NK-92 treated with Interleukin-12 subunit alpha and Interleukin-12 subunit beta, amount 100 ng/mL, for 24 hours (cell line): ENCODE measurements around the gene PRDM2.

Source experiments
- DNase-seq: peaks from one replicate; lab custom pipeline; 2025; lab: John Stamatoyannopoulos, UW

PRDM2 gene

DNA sequence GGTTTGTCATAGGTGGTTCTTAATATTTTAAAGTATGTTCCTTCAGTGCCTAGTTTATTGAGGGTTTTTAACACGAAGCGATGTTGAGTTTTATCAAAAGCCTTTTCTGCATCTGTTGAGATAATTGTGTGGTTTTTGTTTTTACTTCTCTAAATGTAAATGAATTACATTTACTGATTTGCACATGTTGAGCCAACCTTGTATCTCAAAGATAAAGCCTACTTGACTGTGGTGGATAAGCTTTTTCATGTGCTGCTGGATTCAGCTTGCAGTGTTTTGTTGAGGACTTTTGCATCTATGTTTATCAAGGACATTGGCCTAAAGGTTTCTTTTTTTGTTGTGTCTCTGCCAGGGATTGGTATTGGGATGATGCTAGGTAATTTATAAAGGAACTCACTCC is 142.5 kb downstream of the PRDM2 start:
- no peak for DNase-seq

DNA sequence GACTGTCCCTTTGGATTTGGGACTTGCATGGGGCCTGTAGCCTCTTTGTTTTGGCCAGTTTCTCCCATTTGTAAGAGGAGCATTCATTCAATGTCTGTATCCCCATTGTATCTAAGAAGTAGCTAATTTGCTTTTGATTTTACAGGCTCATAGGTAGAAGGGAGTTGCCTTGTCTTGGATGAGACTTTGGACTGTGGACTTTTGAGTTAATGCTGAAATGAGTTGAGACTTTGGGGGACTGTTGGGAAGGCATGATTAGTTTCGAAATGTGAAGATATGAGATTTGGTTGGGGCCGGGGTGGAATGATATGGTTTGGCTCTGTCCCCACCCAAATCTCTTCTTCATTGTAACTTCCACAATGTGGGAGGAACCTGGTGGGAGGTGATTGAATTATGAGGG is 151.7 kb downstream of the PRDM2 start:
- DNase-seq, result no peak

DNA sequence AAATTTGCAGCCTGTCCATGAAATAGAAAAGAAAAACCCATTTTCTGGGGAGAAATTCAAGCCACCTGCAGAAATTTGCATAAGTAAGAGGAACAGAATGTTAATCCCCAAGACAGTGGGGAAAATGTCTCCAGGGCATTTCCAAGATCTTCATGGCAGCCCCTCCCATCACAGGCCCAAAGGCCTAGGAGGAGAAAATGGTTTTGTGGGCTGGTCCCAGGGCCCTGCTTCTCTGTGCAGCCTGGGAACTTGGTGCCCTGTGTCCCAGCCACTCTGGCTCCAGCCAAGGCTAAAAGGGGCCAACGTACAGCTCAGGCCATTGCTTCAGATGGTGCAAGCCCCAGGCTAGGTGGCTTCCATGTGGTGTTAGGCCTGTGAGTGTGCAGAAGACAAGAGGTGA is 155.6 kb downstream of the PRDM2 start:
- no peak for DNase-seq

DNA sequence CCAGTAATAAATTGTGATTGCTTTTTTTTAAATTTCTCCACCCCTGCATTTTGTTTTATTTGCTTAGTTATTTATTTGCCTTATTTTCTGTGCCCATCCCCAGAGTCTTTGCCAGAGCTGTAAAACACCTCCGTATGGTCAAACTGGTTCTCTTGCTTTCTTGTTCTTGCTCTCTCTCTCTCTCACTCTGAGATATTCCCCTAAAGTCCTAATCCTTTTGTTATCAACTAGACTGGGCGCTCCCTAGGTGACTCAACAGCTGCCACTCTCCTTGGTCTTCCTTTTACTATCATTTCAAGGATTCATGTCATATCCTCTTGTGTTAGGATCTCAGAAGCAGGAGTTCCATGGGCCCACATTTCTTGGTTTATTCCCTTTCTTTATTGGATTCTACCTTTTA is 160.0 kb downstream of the PRDM2 start:
- DNase-seq, result no peak

DNA sequence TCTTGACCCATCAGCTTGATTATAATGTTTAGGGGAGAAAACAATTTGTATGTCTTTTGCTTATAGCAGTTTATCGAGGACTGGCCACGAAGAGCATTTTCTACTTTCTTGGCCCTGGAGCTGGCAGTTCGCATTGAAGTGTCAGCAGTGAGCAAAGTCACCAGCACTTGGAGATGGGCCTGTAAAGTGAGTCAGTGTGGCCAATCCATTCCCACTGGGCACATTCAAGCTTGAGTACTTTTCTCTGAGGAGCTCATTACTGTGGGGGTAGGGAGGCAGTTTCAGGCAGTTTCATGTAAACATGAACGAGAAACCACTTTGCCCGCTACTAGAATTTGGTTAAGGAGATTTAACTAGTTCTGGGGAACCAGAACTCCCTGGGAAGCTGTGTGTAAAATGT is 164.8 kb downstream of the PRDM2 start:
- no peak for DNase-seq

DNA sequence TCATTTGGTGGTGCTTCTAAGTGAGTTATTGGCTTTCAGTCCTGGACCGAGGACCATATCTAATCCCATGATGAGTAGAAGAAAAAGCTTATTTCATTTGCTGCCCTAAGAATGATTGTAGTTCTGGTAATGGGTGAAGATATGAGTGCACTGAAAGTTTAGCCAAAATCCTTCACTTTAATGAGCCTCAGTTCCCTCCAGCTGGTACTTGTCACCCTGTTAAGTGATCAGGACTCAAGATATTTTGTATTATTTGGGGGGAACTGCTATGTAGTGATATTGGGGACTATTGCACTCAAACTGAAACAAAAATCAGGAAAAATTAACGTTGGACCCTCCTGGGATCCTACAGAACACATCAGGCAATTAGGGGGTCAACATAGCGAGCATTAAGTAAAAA is 165.9 kb downstream of the PRDM2 start:
- no peak for DNase-seq

DNA sequence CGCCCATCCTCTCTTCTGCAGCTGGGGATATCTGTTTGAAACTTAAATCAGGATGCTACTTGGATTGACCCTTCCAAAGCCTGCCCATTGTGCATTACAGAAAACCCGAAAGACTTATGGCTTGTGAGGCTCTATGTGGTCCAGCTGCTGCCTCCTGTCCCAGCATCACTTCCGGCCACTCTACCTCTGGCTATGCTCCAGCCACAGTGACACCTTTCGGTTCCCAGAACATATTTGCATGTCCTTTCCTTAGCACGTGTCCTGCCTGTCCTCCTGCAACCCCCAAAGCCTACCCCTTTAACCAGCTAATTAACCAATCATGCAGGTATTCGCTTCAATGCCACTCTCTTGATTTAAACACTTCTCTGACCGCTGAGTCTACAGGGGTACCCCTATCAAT is 167.6 kb downstream of the PRDM2 start:
- DNase-seq, result no peak

DNA sequence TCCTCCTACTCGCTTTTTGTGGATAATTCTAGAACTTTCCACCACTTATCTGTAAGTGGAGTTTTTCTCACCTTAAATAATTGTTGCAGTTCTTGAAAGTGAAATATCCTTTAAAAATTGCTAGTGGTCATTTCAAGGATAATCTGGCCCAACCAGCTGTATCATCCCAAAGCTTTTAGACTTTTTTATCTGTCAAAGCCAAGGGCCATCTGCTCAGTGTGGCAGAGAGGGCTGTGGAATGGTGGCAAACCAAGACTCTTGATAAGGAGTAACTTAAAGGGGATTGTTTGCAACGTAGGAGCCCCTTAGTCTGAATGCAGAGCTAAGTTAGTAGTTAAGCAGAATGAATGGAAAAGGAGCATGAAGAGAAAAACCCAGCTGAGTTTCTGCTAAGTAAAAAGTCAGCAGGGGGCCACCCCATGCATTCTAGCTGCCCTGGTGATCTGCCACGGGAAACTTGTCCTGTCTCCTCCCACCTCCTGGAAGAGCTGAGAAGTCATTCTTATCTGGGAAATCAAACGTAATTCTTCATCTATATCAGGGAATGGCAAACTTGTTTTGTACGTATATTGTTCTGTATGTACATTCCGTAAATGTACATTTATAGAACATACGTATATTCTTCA is 169.3 kb downstream of the PRDM2 start:
- no peak for DNase-seq

DNA sequence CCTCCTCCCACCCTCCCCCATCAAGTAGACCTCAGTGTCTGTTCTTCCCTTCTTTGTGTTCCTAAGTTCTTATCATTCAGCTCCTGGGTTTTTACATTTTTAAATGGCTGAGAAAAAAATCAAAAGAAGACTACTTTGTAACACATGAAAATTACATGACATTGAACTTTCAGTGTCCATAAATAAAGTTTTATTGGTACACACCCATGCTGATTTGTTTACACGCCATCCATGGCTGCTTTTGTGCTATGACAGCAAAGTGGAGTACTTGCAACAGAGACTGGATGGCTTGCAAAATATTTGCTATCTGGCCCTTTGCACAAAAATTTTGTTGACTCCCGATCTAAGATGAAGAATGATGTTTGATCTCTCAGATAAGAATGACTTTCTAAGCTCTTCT is 171.4 kb downstream of the PRDM2 start:
- no peak for DNase-seq

DNA sequence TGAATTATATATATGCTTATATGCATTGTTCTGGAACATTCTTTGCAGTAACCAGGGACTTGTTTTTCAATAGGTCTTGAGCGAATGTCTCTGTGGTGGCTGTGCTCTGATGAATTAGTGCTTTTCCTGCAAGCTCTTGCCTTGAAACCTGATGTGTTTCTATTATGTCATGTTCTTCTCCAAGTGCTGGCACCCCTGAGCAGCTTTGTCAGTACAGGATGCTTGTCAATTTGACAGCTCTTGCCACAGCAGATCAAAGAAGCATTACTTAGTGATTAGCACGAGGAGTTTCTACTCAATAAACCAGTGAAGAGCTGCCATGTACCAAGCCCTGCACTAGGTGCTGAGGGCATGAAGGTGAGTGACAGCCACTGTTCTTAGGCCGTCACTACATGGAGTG is 171.9 kb downstream of the PRDM2 start:
- DNase-seq, result no peak

DNA sequence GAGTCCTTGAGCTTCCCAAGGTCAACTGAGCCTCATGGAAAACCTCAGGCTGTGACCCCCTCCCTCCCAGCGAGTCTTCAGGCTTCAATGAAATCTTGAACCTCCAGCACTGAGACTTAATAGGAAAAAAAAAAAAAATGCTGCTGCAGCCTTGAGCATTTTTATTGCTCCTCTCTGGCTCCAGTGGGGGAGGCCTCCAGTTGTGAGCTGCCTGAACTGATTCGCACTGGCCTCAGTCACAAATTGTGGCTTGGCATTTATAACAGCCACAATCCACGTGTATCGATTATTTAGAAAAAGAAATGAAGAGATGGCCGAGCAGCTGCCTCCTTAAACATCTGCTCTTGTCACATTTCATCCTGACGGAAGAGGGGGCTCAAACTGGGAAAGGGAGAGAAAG is 173.0 kb downstream of the PRDM2 start:
- DNase-seq, result no peak
